Measurements from ENCODE around the gene BACH2. TPM values are rescaled to one million over a fixed set of nuclear protein-coding genes. Genes with fewer than 3 reads are reported as not detected.

BACH2 gene
- total and polyA plus RNA-seq, 9 of the 15 experiments (the other 6 are each of a cell fraction or from before 2014, with no cell fraction given): 0.06 to 3.1 (median 0.59) TPM

DNA sequence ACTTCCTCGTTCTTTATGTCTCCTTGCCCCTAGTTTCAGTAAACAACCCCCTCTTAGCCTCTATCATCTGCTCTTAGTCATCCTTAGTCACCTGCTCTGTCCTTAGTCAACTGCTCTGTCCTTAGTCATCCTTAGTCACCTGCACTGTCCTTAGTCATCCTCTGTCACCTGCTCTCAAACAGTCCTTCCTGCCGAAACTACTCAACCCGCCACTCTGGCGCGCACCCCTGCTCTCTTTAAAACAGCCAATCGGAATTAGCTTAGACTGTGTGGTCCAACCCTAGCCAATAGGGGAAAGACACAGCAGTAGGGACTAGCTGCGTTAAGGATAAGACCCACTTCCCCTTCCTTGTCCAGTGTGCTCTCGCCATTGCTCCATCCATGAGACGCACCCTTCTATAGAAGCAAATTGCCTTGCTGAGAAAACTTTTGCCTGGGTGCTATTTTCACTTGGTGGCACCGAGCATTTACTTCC lies 73.9 kb downstream of the BACH2 start (continued):
- TF ChIP-seq, protein P1, sequence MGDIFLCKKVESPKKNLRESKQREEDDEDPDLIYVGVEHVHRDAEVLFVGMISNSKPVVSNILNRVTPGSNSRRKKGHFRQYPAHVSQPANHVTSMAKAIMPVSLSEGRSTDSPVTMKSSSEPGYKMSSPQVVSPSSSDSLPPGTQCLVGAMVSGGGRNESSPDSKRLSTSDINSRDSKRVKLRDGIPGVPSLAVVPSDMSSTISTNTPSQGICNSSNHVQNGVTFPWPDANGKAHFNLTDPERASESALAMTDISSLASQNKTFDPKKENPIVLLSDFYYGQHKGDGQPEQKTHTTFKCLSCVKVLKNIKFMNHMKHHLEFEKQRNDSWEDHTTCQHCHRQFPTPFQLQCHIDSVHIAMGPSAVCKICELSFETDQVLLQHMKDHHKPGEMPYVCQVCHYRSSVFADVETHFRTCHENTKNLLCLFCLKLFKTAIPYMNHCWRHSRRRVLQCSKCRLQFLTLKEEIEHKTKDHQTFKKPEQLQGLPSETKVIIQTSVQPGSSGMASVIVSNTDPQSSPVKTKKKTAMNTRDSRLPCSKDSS (IDR thresholded peaks at IDR 0.05; ENCODE audit: low read depth, partially characterized antibody): peak; percentile 93
- TF ChIP-seq, protein P2, sequence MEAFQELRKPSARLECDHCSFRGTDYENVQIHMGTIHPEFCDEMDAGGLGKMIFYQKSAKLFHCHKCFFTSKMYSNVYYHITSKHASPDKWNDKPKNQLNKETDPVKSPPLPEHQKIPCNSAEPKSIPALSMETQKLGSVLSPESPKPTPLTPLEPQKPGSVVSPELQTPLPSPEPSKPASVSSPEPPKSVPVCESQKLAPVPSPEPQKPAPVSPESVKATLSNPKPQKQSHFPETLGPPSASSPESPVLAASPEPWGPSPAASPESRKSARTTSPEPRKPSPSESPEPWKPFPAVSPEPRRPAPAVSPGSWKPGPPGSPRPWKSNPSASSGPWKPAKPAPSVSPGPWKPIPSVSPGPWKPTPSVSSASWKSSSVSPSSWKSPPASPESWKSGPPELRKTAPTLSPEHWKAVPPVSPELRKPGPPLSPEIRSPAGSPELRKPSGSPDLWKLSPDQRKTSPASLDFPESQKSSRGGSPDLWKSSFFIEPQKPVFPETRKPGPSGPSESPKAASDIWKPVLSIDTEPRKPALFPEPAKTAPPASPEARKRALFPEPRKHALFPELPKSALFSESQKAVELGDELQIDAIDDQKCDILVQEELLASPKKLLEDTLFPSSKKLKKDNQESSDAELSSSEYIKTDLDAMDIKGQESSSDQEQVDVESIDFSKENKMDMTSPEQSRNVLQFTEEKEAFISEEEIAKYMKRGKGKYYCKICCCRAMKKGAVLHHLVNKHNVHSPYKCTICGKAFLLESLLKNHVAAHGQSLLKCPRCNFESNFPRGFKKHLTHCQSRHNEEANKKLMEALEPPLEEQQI (IDR thresholded peaks at IDR 0.05): peak; percentile 96
- TF ChIP-seq LCOR (CRISPR knock-in tag; IDR thresholded peaks at IDR 0.05): no peak
- TF ChIP-seq TRIM28 (IDR thresholded peaks at IDR 0.05): peak; percentile 85
- TF ChIP-seq FOXK2 (conservative IDR thresholded peaks at IDR 0.05 in 1 of 2, IDR thresholded peaks at IDR 0.05 in 1 of 2; ENCODE audit: low read depth in 2 of 2): peak; percentile 57; a peak in 3 of 4 replicates
- no peak for TF ChIP-seq HMG20A (CRISPR knock-in tag; conservative IDR thresholded peaks at IDR 0.05)
- TF ChIP-seq, protein P3, sequence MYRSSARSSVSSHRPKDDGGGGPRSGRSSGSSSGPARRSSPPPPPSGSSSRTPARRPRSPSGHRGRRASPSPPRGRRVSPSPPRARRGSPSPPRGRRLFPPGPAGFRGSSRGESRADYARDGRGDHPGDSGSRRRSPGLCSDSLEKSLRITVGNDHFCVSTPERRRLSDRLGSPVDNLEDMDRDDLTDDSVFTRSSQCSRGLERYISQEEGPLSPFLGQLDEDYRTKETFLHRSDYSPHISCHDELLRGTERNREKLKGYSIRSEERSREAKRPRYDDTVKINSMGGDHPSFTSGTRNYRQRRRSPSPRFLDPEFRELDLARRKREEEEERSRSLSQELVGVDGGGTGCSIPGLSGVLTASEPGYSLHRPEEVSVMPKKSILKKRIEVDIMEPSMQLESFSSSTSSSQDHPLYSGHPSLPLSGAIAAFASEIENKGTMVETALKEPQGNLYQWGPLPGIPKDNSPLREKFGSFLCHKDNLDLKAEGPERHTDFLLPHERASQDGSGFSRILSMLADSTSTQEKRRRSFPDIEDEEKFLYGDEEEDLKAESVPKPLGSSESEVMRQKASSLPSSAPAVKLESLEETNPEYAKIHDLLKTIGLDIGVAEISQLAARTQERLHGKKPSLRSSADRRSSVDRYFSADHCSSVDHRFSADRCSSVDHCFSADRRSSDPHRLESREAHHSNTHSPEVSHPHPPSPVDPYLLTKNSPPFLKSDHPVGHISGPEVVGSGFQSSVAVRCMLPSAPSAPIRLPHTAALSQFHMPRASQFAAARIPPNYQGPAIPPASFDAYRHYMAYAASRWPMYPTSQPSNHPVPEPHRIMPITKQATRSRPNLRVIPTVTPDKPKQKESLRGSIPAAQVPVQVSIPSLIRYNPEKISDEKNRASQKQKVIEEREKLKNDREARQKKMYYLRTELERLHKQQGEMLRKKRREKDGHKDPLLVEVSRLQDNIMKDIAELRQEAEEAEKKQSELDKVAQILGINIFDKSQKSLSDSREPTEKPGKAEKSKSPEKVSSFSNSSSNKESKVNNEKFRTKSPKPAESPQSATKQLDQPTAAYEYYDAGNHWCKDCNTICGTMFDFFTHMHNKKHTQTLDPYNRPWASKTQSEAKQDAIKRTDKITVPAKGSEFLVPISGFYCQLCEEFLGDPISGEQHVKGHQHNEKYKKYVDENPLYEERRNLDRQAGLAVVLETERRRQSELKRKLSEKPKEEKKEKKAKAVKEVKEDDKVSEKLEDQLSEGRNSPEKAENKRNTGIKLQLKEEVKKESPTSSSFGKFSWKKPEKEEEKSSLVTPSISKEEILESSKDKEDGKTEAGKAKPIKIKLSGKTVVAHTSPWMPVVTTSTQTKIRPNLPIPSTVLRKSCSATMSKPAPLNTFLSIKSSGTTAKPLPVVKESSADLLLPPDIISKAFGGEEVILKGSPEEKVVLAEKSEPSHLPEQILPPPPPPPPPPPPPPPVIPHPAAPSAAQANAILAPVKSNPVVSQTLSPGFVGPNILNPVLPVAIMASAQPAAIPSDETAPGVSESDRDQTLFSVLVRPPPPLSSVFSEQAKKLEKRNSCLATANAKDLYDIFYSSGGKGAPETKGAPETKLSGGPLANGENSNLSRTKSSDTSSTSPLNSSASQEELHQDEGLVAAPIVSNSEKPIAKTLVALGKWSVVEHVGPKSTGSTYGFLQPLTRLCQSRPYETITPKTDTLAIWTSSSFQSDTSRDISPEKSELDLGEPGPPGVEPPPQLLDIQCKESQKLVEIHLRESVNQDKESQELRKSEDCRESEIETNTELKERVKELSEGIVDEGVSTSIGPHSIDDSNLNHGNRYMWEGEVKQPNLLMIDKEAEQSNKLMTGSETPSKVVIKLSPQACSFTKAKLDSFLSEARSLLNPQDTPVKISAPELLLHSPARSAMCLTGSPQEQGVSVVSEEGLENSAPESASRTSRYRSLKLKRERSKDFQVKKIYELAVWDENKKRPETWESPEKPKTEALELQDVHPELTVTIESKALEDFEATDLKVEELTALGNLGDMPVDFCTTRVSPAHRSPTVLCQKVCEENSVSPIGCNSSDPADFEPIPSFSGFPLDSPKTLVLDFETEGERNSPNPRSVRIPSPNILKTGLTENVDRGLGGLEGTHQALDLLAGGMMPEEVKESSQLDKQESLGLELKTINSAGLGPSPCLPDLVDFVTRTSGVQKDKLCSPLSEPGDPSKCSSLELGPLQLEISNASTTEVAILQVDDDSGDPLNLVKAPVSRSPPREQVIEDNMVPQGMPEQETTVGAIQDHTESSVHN (IDR thresholded peaks at IDR 0.05; ENCODE audit: borderline replicate concordance in 1 of 2, low read depth in 1 of 2): peak in 1 of 2 experiments; percentile 87; a peak in 2 of 4 replicates

Data from K562 (cell line).